ENCODE data around the gene KIFAP3. TPM values are rescaled to one million over a fixed set of nuclear protein-coding genes. Genes with fewer than 3 reads are reported as not detected.
"Not testable (repeated sequence)": the region's sequence is repeated elsewhere in the genome, so short reads cannot be mapped to it uniquely, and the experiment has no call there.

KIFAP3 gene
- total RNA-seq, 1 donor from 2014 or later: 25.6 TPM

DNA sequence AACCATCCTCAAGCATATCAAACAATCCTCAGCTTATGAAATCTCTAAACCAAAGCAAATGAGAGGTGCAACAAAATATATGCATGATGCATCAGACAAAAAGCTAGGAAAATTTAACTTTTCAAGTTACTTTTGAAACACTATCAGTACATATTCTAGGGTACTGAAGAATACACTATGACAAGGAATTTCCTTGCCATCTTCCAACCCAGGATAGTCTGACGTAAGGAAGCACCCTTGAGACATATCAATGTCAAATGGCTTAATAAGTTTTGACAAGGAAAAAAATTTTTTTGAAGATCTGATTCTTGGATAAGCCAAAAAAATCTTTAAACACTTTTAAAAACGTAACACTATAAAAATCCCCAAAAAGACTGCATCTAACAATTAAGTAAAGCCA, 64.9 kb downstream of the KIFAP3 start:
- ATAC-seq (no peak), DNase-seq (no peak)
- Histone ChIP-seq H3K27me3 (no peaks in the 10 kb centered on the region), H3K4me1 (no peaks in the 10 kb centered on the region), H3K4me3 (no peak overlapping the region), H3K9me3 (no peaks in the 10 kb centered on the region), H3K36me3 (no peaks in the 10 kb centered on the region), H3K27ac (no peak overlapping the region)
- intact Hi-C loops (cut with DNase I): no loop called here
- TF ChIP-seq, protein P1, sequence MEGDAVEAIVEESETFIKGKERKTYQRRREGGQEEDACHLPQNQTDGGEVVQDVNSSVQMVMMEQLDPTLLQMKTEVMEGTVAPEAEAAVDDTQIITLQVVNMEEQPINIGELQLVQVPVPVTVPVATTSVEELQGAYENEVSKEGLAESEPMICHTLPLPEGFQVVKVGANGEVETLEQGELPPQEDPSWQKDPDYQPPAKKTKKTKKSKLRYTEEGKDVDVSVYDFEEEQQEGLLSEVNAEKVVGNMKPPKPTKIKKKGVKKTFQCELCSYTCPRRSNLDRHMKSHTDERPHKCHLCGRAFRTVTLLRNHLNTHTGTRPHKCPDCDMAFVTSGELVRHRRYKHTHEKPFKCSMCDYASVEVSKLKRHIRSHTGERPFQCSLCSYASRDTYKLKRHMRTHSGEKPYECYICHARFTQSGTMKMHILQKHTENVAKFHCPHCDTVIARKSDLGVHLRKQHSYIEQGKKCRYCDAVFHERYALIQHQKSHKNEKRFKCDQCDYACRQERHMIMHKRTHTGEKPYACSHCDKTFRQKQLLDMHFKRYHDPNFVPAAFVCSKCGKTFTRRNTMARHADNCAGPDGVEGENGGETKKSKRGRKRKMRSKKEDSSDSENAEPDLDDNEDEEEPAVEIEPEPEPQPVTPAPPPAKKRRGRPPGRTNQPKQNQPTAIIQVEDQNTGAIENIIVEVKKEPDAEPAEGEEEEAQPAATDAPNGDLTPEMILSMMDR (IDR thresholded peaks at IDR 0.05): no peak

DNA sequence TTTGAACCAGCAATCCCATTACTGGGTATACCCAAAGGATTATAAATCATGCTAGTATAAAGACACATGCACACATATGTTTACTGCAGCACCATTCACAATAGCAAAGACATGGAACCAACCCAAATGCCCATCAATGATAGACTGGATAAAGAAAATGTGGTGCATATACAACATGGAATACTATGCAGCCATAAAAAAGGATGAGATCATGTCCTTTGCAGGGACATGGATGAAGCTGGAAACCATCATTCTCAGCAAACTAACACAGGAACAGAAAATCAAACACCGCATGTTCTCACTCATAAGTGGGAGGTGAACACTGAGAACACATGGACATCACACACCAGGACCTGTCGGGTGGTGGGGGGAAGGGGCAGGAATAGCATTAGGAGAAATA, 65.8 kb downstream of the KIFAP3 start:
- H3K27me3 ChIP-seq; ATAC-seq; DNase-seq; H3K4me3 ChIP-seq; H3K27ac ChIP-seq; H3K4me1 ChIP-seq; H3K9me3 ChIP-seq; intact Hi-C loops (cut with DNase I); H3K36me3 ChIP-seq: not testable (repeated sequence)

DNA sequence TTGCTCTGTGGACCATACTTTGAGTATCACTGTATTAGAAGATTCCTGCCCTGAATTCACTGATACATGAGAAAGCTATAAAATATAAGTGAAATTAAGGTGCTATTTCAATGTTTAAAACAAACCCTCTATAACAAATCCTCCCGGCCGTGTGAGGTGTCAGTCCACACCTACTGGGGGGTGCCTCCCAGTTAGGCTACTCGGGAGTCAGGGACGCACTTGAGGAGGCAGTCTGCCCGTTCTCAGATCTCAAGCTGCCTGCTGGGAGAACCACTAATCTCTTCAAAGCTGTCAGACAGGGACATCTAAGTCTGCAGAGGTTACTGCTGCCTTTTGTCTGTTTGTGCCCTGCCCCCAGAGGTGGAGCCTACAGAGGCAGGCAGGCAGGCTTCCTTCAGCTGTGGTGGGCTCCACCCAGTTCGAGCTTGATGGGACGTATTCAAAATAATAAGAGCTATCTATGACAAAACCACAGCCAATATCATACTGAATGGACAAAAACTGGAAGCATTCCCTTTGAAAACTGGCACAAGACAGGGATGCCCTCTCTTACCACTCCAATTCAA, 71.1 kb downstream of the KIFAP3 start:
- H3K4me3 ChIP-seq; H3K4me1 ChIP-seq; intact Hi-C loops (cut with DNase I); ATAC-seq; H3K27ac ChIP-seq; DNase-seq; H3K36me3 ChIP-seq; H3K9me3 ChIP-seq; H3K27me3 ChIP-seq: not testable (repeated sequence)

DNA sequence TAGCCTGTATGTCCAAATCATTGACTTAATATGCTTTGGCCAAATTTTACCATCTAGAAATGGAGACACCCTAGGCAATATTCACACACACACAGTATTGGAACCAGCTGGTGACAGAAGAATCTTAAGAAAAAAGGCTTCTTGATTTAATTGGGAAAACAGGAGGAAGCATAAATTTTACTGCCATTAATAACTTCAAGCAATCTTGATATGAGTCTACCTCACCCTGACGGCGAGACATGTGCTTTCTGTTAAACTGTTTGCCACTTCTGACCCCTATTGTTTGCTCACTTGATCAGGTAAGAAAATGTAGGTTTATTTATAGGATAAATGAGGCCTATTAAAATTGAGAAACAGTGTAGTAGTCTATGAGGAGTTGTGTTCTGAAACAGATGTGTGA, 73.2 kb downstream of the KIFAP3 start:
- no peak for DNase-seq
- TF ChIP-seq, protein P1 (IDR thresholded peaks at IDR 0.05): no peak
- no peak for ATAC-seq
- H3K27ac ChIP-seq: no peak overlapping the region
- no peaks in the 10 kb centered on the region for H3K27me3 ChIP-seq
- no peaks in the 10 kb centered on the region for H3K9me3 ChIP-seq
- H3K36me3 ChIP-seq: peaks cover 6% of the 10 kb centered on the region
- intact Hi-C loops (cut with DNase I): no loop called here
- no peak overlapping the region for H3K4me3 ChIP-seq
- no peaks in the 10 kb centered on the region for H3K4me1 ChIP-seq

DNA sequence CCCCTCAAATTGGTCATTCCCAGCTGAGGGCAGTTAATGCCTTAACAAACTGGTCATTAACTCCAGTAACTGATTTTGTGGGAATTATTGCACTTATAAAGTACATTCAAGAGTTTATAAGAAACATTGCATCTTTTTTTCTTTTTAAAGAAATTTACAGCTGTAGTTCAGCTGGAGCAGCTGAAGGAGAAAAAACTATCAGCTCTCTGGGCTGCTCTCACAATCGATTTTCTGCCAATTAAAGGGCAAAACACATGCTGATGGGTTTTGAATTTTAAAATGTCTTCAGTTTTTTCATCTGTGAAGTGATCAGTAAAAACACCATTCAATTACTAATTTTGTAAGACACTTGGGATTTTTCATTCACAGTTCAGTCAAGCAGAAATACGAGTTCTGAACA, 74.7 kb downstream of the KIFAP3 start:
- ATAC-seq (no peak), DNase-seq (no peak)
- no peaks in the 10 kb centered on the region for H3K9me3 ChIP-seq
- TF ChIP-seq, protein P1 (IDR thresholded peaks at IDR 0.05): no peak
- no peaks in the 10 kb centered on the region for H3K4me1 ChIP-seq
- no peak overlapping the region for H3K27ac ChIP-seq
- peaks cover 6% of the 10 kb centered on the region for H3K36me3 ChIP-seq
- H3K4me3 ChIP-seq: no peak overlapping the region
- intact Hi-C loops (cut with DNase I): no loop called here
- no peaks in the 10 kb centered on the region for H3K27me3 ChIP-seq

DNA sequence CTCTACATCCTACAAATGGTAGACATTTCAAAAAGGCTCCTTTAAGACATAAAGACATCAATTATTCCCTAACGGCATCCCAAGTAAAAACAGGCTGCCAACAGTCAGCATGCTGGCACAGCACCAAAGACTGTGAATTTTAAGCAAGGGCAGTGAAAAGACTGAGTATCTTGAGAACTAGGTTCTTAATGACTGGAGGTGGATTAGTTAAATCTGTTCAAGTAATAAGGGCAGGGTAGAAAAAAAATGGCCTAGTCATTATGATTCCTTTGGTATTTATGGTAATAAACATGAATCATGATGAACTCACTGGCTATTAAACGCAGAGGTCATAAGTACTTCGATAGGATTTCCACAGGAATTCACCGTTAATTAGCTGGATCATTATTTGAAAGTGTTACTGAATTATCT, 75.2 kb downstream of the KIFAP3 start:
- Histone ChIP-seq H3K27me3 (no peaks in the 10 kb centered on the region), H3K4me1 (no peaks in the 10 kb centered on the region), H3K36me3 (peaks cover 6% of the 10 kb centered on the region), H3K9me3 (no peaks in the 10 kb centered on the region), H3K4me3 (no peak overlapping the region), H3K27ac (no peak overlapping the region)
- DNase-seq (no peak), ATAC-seq (no peak)
- TF ChIP-seq, protein P1 (IDR thresholded peaks at IDR 0.05): no peak
- intact Hi-C loops (cut with DNase I): no loop called here

DNA sequence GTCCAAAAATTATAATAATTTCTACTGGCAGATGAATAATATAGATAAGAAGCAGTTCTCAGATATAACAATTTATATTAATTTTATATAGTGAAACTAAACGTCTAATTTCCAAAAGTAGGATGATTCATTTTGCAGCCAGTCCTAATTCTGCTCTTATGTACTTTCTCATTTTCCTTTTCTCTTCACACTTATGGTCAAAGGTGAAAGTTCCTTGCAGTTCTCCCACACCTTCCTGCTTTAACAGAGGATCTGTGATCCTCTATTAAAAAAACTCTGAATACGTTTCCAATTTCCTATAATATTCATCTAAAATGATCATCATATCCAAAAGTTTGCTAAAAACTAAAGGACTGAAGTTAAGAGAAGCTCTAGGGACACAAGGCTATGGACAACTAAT, 78.5 kb downstream of the KIFAP3 start:
- no peak overlapping the region for H3K4me3 ChIP-seq
- no peak for DNase-seq
- intact Hi-C loops (cut with DNase I): no loop called here

More for the DNA sequence above, 78.5 kb downstream of the KIFAP3 start:
- H3K27ac ChIP-seq: no peak overlapping the region
- H3K4me1 ChIP-seq: no peaks in the 10 kb centered on the region
- ATAC-seq: no peak
- peaks cover 6% of the 10 kb centered on the region for H3K36me3 ChIP-seq
- no peaks in the 10 kb centered on the region for H3K9me3 ChIP-seq
- TF ChIP-seq, protein P1 (IDR thresholded peaks at IDR 0.05): no peak
- H3K27me3 ChIP-seq: no peaks in the 10 kb centered on the region

Data from upper lobe of right lung (tissue), 1 donor.